ENCODE results near the gene MAP2K1.

- TF ChIP-seq CTCF (IDR thresholded peaks at IDR 0.05) (no peak), POLR2A (IDR thresholded peaks at IDR 0.05) (no peak)
Measured at GRCh38 chr15:66472176-66472999, 85.7 kb downstream of the MAP2K1 start.
